ENCODE data around the gene CYSLTR1.

Gene CYSLTR1, protein sequence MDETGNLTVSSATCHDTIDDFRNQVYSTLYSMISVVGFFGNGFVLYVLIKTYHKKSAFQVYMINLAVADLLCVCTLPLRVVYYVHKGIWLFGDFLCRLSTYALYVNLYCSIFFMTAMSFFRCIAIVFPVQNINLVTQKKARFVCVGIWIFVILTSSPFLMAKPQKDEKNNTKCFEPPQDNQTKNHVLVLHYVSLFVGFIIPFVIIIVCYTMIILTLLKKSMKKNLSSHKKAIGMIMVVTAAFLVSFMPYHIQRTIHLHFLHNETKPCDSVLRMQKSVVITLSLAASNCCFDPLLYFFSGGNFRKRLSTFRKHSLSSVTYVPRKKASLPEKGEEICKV

DNA sequence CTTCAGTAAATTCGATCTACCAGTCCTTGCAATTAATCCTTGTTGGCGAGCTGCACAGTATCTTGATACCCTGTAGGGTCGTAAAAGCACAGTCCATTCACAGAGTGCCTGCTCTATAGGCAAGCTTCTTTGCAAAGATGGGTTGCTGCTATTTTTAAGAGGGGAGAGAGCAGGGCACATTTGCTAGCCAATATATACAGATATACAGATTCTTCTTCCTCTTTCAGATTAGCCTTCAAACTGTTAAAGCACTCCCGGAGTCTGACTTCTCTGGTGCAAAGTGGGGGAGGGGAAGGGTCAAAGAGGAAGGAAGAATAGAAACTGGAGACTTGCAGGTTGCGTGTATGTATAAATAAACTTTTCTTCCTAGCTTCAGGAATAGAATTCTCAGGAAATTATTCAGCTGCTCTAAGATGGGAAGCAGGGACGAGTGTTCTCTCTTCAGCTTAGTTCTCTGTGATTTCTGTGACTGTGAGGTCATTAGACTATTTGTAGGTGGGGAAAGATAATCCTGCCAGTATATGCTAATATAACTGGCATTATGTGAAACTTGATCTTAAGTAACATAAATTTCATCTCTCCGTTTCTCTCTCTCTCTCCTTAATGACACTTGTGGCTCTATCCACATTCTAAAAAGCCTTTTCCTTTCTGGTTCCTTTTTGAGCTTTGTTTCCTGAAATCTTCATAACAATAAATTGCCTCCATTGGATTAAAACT, at the start of gene CYSLTR1:
TSS of gene CYSLTR1 (minus strand) at position 242 of the 717 bp plus-strand sequence. CDS start 53,865 bp downstream, outside the sequence.
- TF ChIP-seq, protein P1, sequence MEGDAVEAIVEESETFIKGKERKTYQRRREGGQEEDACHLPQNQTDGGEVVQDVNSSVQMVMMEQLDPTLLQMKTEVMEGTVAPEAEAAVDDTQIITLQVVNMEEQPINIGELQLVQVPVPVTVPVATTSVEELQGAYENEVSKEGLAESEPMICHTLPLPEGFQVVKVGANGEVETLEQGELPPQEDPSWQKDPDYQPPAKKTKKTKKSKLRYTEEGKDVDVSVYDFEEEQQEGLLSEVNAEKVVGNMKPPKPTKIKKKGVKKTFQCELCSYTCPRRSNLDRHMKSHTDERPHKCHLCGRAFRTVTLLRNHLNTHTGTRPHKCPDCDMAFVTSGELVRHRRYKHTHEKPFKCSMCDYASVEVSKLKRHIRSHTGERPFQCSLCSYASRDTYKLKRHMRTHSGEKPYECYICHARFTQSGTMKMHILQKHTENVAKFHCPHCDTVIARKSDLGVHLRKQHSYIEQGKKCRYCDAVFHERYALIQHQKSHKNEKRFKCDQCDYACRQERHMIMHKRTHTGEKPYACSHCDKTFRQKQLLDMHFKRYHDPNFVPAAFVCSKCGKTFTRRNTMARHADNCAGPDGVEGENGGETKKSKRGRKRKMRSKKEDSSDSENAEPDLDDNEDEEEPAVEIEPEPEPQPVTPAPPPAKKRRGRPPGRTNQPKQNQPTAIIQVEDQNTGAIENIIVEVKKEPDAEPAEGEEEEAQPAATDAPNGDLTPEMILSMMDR (IDR thresholded peaks at IDR 0.05) = no peak

DNA sequence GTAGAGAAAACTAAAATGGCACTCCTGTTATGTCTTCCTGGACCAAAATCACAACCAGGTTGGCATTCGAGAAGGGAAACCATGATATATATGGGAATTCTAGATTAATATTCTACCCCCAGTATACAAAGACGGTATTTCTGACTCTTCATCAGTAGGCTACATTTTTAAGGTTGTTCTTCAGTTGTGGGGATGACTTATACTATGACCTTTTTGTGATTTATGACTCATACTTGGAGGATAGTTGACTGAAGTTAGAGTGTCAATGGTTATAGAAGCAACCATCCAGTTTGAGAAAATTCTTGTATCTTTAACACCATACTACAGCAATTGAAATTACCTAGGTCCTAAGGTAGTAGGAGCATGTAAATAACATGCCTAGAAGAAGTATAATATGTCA, 49.8 kb upstream of the CYSLTR1 start:
- TF ChIP-seq, protein P1 (IDR thresholded peaks at IDR 0.05) = no peak

DNA sequence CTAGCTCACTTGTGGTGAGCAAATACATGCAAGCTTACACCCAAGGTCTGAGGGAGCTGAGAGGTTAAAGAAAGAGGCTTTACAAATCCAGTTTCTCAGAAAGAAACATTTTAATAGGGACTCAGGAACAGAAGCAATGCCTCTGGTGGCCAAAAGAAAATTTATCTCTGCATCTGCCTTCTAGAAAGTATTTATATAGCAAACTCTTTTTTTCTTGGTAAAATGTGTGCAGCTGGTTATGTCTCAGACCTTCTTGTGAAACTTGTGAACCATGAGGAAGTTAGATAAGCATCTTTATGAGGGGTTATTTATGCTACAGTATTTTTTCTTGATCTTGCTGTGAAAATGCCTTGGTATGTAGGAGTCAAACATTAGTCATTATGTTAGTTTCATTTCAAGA, 48.5 kb upstream of the CYSLTR1 start:
- TF ChIP-seq, protein P1 (IDR thresholded peaks at IDR 0.05) = peak; percentile 14; the same call in 1 of the 2 replicates

DNA sequence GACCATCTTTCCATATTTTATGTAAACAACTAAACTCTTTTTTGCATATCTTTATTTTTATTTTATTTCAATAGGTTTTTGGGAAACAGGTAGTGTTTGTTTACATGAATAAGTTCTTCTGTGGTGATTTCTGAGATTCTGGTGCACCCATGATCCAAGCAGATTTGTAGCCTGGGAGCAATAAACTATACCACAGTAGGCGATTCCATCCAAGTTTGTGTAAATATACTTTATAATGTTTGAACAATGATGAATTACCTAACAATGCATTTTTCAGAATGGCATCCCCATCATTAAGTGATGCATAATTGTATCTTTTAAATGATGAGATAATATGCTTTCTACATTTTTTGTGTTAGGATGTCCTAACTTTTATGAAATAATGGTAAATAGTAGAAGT, 39.2 kb upstream of the CYSLTR1 start:
- TF ChIP-seq, protein P1 (IDR thresholded peaks at IDR 0.05) = no peak

DNA sequence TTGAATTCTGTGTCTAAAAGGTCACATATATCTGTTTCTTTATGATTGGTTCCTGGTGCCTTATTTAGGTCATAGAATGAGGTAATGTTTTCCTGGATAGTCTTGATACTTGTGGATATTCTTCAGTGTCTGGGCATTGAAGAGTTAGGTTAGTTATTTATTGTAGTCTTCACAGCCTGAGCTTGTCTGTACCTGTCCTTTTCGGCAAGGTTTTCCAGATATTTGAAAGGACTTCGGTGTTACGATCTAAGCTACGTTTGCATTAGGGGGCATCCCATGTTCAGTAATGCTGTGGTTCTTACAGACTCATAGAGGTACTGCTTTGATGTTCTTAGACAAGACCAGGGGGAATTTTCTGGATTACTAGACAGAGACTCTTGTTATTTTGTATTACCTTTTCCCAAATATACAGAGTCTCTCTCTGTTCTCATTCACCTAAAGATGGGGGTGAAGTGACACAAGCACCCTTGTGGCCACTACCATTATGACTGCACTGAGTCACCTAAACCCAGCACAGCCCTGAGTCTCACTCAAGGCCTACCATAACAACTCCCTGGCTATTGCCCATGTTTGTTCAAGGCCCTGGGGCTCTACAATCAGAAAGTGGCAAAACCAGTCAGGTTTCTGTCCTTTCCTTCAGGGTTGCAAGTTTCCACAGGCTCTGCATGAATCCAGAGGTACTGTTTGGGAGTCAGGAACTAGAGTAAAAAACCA, 30.1 kb upstream of the CYSLTR1 start:
- TF ChIP-seq, protein P1 (IDR thresholded peaks at IDR 0.05) = no peak

DNA sequence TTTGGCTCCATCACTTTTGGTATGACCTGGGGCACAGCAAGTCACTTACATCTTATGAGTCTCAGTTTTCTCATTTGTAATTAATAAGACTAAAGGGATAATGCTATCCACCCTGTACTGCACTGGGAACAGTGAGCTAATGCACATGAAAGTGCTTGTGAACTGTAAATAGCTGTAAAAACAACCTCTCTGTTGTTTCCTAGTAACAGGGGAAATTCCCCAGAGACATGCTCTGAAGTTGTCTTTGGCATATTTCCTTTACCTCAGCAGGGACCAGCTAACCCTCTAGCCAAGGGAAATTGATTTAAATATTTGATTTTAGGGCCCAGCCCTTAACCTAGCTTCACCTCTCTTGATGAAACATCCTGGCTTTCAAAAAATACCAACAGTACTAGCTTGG, 6.1 kb upstream of the CYSLTR1 start:
- TF ChIP-seq, protein P1 (IDR thresholded peaks at IDR 0.05) = no peak

DNA sequence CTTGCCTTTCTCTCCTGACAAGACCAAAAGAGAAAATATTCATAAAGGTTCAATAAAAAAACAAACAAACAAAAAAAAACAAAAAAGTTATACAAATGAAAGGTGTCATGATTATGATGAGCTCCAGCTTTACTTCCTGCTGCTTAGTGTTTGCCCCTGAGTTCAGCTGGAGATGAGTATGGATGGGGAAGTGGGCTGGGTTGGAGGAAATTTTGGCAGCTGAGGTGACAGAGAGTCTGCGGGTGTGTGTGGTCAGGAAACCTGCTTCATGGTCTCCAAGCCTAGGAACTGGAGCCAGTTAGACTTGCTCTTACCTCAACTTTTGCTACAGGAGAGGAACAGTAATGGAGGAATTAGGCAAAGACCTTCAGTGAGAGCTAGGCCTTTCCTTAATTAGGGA, 4.3 kb upstream of the CYSLTR1 start:
- TF ChIP-seq, protein P1 (IDR thresholded peaks at IDR 0.05) = no peak

Measured in LNCAP (cell line).